GM12878 (cell line): ENCODE data around the gene UBASH3B.

Experiments
- BACH1 ChIP-seq: fragments of 450-650 bp; IDR thresholded peaks from 2 replicates; pipeline ENCODE4 v1.6.1; 2017; ENCODE audit warnings: mild to moderate bottlenecking, borderline replicate concordance
- CTCF ChIP-seq, 3 experiments: IDR thresholded peaks in 2 of 3; conservative IDR thresholded peaks in 1 of 3; 2 replicates each; pipeline ENCODE4 v1.5.1; 2011; ENCODE audit warnings: low read depth in 3 of 3, low read length in 3 of 3, mild to moderate bottlenecking in 3 of 3, control low read depth in 2 of 3, moderate library complexity in 2 of 3, inconsistent platforms in 1 of 3, mixed read lengths in 1 of 3; ENCODE audit not compliant: control insufficient read depth in 2 of 3, insufficient read depth in 1 of 3; ENCODE audit errors: extremely low read depth in 1 of 3
- E2F4 ChIP-seq: IDR thresholded peaks from 2 replicates; pipeline ENCODE4 v1.6.1; 2012; ENCODE audit warnings: low read depth, low read length, improper control_type of control experiment
- EP300 ChIP-seq, 2 experiments: fragments of 150-350 bp in 1 of 2; IDR thresholded peaks; 2 replicates each; pipeline ENCODE4 v1.6.1; 2011 to 2012; ENCODE audit warnings: low read depth in 2 of 2, low read length in 2 of 2, borderline replicate concordance in 1 of 2, improper control_type of control experiment in 1 of 2, inconsistent platforms in 1 of 2; ENCODE audit not compliant: control insufficient read depth in 1 of 2
- HCFC1 ChIP-seq: fragments of 150-350 bp; IDR thresholded peaks from 2 replicates; pipeline ENCODE4 v1.6.1; 2014; ENCODE audit warnings: low read length
- NFYB ChIP-seq: IDR thresholded peaks from 2 replicates; pipeline ENCODE4 v1.6.1; 2011; ENCODE audit warnings: low read depth, mild to moderate bottlenecking, low read length, improper control_type of control experiment, moderate library complexity; ENCODE audit not compliant: insufficient read depth
- POLR2A ChIP-seq: IDR thresholded peaks from 2 replicates; pipeline ENCODE4 v1.6.1; 2011; ENCODE audit warnings: low read depth, mild to moderate bottlenecking, low read length
- RAD21 ChIP-seq: IDR thresholded peaks from 2 replicates; pipeline ENCODE4 v1.6.1; 2011; ENCODE audit warnings: mild to moderate bottlenecking, low read depth, low read length, moderate library complexity; ENCODE audit not compliant: insufficient read depth

- TF ChIP-seq E2F4 (no peak), BACH1 (no peak), CTCF (IDR thresholded peaks at IDR 0.05 in 2 of 3, conservative IDR thresholded peaks at IDR 0.05 in 1 of 3; ENCODE audit: control insufficient read depth in 2 of 3, extremely low read depth in 1 of 3, insufficient read depth in 1 of 3, low read depth in 3 of 3, low read length in 3 of 3) (no peak), RAD21 (no peak), HCFC1 (no peak), EP300 (IDR thresholded peaks at IDR 0.05; ENCODE audit: borderline replicate concordance in 1 of 2, control insufficient read depth in 1 of 2, low read depth in 2 of 2, low read length in 2 of 2) (no peak), NFYB (no peak), POLR2A (no peak)
Measured at GRCh38 chr11:122707111-122707510, 51.6 kb downstream of the UBASH3B start.
